Measurements from ENCODE around the gene MIAT.

Gene MIAT

GRCh38 chr22:26692215-26692614, 34.8 kb downstream of the MIAT start:
- TF ChIP-seq, protein P1, sequence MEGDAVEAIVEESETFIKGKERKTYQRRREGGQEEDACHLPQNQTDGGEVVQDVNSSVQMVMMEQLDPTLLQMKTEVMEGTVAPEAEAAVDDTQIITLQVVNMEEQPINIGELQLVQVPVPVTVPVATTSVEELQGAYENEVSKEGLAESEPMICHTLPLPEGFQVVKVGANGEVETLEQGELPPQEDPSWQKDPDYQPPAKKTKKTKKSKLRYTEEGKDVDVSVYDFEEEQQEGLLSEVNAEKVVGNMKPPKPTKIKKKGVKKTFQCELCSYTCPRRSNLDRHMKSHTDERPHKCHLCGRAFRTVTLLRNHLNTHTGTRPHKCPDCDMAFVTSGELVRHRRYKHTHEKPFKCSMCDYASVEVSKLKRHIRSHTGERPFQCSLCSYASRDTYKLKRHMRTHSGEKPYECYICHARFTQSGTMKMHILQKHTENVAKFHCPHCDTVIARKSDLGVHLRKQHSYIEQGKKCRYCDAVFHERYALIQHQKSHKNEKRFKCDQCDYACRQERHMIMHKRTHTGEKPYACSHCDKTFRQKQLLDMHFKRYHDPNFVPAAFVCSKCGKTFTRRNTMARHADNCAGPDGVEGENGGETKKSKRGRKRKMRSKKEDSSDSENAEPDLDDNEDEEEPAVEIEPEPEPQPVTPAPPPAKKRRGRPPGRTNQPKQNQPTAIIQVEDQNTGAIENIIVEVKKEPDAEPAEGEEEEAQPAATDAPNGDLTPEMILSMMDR (IDR thresholded peaks at IDR 0.05): no peak

GRCh38 chr22:26697151-26697550, 39.8 kb downstream of the MIAT start:
- TF ChIP-seq, protein P1 (IDR thresholded peaks at IDR 0.05): no peak

- TF ChIP-seq, protein P1 (IDR thresholded peaks at IDR 0.05): no peak
Measured at GRCh38 chr22:26700462-26700861, 43.1 kb downstream of the MIAT start.

DNA sequence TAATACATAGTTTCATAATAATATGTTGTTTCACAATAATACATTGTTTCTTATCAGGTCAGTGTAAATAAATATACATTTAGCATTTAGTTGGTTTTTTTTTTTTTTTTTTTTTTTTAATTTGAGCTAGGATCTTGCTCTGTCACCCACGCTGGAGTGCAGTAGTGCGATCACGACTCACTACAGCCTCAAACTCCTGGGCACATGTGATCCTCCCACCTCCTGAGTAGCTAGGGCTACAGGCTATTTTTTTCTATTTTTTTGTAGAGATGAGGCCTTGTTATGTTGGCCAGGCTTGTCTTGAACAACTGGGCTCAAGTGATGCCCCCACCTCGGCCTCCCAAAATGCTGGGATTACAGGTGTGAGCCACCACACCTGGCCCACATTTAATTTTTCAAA, 43.5 kb downstream of the MIAT start:
- TF ChIP-seq, protein P1 (IDR thresholded peaks at IDR 0.05): no peak

DNA sequence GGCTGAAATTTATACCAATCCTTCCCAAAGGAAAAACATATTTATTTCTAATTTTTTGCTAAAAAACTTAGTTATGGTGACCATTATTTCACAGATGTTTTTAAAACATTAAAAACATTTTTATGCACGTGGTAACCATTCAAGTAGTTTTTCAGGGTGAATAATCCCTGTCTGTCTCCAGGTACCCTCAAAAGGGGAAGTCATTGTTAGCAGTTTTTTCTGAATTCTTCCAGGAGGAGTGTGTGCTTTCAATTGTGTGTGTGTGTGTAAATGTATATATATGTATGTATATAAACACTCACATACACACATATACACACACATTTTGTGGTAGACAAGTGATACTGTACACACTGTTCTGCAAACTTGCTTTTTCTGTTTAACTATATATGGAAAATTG, 43.9 kb downstream of the MIAT start:
- TF ChIP-seq, protein P1 (IDR thresholded peaks at IDR 0.05): no peak

DNA sequence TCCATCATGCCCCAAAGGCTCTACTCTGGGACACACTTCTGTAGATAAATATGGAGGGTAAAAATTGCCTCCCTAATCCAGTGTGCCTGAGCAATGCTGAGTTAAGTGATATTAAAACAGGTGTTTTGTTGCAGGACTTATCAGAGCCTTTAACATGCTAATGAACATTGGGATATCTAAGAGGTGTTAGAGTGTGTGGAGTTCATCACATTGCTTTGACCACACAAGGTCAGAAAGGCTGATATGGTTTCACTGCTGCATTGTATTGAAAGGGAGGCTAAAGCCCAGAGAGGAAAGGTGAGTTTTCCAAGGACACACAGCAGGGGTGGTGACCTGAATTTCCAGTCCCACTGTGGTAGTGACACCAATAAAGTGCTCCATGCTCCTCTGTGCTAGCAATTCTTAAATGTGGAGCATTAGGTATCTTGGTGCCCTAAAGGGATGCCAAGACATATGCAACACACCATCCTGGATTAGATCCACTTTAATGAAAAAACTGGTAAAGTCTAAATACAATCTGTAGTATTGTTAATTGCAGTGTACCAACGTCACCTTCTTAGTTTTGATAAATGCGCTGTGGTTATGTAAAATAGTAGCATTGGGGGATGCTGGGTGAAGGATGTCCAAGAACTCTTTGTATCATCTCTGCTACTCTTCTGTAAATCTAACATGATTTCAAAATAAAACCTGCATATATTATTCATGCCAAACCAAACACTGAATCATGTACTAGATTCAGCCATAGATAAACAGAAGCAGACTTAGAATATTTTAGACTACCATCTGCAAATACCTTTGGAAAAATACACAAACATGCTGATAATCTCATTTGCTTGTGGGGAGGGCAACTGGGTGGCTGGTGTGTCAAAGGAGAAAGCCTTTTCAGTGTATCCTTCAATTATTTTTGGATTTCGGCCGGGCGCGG, 45.8 kb downstream of the MIAT start:
- TF ChIP-seq, protein P1 (IDR thresholded peaks at IDR 0.05): no peak

DNA sequence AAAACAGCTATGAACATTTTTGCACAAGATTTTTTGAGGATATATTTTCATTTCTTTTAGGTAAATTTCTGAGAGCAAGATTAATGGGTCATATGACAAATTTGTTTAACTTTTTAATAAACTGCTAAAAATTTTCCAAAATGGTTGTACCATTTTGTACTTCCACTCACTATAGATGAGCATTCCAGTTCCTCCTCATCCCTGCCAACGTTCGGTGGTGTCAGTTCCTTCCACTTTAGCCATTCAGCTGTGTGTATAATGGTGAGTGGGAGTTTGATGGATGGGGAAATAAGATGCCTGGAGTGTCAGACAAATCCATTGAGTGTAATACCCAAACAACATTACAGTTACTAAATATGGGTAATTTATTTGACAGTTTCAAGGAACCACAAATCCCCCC, 49.7 kb downstream of the MIAT start:
- TF ChIP-seq, protein P1 (IDR thresholded peaks at IDR 0.05): no peak
